GM19099 (cell line): Measurements from ENCODE around the gene MC1R.
A peak's percentile ranks its signal among the peaks of the same experiment; 100 is the strongest.

Experiments used
- POLR2A ChIP-seq: IDR thresholded peaks from 3 replicates; pipeline ENCODE4 v1.6.1; 2011; ENCODE audit warnings: low read depth; ENCODE audit not compliant: insufficient read length; ENCODE audit errors: extremely low read depth

The MC1R gene

GRCh38 chr16:89919535-89920406 lies 1.1 kb downstream of the MC1R start:
- no peak for TF ChIP-seq POLR2A

- no peak for TF ChIP-seq POLR2A
Observed at GRCh38 chr16:89920723-89921122, 2.1 kb downstream of the MC1R start.

GRCh38 chr16:89921131-89921701 lies 2.6 kb downstream of the MC1R start:
- no peak for TF ChIP-seq POLR2A

GRCh38 chr16:89921702-89922476 lies 3.2 kb downstream of the MC1R start:
- TF ChIP-seq POLR2A, result no peak

- TF ChIP-seq POLR2A, result no peak
Observed at GRCh38 chr16:89922477-89922883, 3.8 kb downstream of the MC1R start.

- peak; percentile 67 for TF ChIP-seq POLR2A
Observed at GRCh38 chr16:89922884-89923639, 4.4 kb downstream of the MC1R start, which contains the start of gene TUBB3. Gene TUBB3, plus strand, starts transcription at chr16:89923342. Its CDS starts 60 bp downstream, at chr16:89923402.

- no peak for TF ChIP-seq POLR2A
Observed at GRCh38 chr16:89923640-89924296, 5.1 kb downstream of the MC1R start.

- no peak for TF ChIP-seq POLR2A
Observed at GRCh38 chr16:89924297-89924924, 5.7 kb downstream of the MC1R start.

GRCh38 chr16:89924925-89925307 lies 6.3 kb downstream of the MC1R start:
- TF ChIP-seq POLR2A, result no peak

GRCh38 chr16:89925596-89926079 lies 7.0 kb downstream of the MC1R start:
- TF ChIP-seq POLR2A, result no peak

- TF ChIP-seq POLR2A, result no peak
Observed at GRCh38 chr16:89931305-89931896, 12.7 kb downstream of the MC1R start.

- no peak for TF ChIP-seq POLR2A
Observed at GRCh38 chr16:89931964-89932363, 13.3 kb downstream of the MC1R start.
